ENCODE results near the gene PTPRD. TPM values are rescaled to one million over a fixed set of nuclear protein-coding genes. Genes with fewer than 3 reads are reported as not detected.

Gene PTPRD
- polyA plus RNA-seq, 1 experiment, result 0.39 TPM

GRCh38 chr9:8304720-8305119 lies 2308.1 kb downstream of the PTPRD start:
- ChIA-PET POLR2A (no interaction called here), CTCF (no interaction called here)
- no peaks in the 10 kb centered on the region for H3K36me3 ChIP-seq (ENCODE audit: control insufficient read depth, insufficient read depth, low read length)
- DNase-seq (ENCODE audit: low read depth), result no peak
- TF ChIP-seq CTCF (IDR thresholded peaks at IDR 0.05; ENCODE audit: insufficient read depth, low read depth, low read length), result no peak
- H3K4me3 ChIP-seq (ENCODE audit: low read depth, low read length), result no peak overlapping the region
- no peaks in the 10 kb centered on the region for H3K27me3 ChIP-seq (ENCODE audit: control insufficient read depth, insufficient read depth, low read length)

GRCh38 chr9:8301296-8301695 lies 2311.5 kb downstream of the PTPRD start:
- no peaks in the 10 kb centered on the region for H3K27me3 ChIP-seq (ENCODE audit: control insufficient read depth, insufficient read depth, low read length)
- H3K36me3 ChIP-seq (ENCODE audit: control insufficient read depth, insufficient read depth, low read length), result no peaks in the 10 kb centered on the region
- ChIA-PET POLR2A (no interaction called here), CTCF (no interaction called here)
- no peak for TF ChIP-seq CTCF (IDR thresholded peaks at IDR 0.05; ENCODE audit: insufficient read depth, low read depth, low read length)
- no peak overlapping the region for H3K4me3 ChIP-seq (ENCODE audit: low read depth, low read length)
- DNase-seq (ENCODE audit: low read depth), result no peak

GRCh38 chr9:8297047-8297446 lies 2315.8 kb downstream of the PTPRD start:
- CTCF ChIA-PET, result no interaction called here
- POLR2A ChIA-PET, result no interaction called here
- TF ChIP-seq CTCF (IDR thresholded peaks at IDR 0.05; ENCODE audit: insufficient read depth, low read depth, low read length), result no peak
- DNase-seq (ENCODE audit: low read depth), result no peak
- Histone ChIP-seq H3K4me3 (ENCODE audit: low read depth, low read length) (no peak overlapping the region), H3K36me3 (ENCODE audit: control insufficient read depth, insufficient read depth, low read length) (no peaks in the 10 kb centered on the region), H3K27me3 (ENCODE audit: control insufficient read depth, insufficient read depth, low read length) (no peaks in the 10 kb centered on the region)

GRCh38 chr9:8292657-8293056 lies 2320.1 kb downstream of the PTPRD start:
- TF ChIP-seq CTCF (IDR thresholded peaks at IDR 0.05; ENCODE audit: insufficient read depth, low read depth, low read length), result no peak
- H3K4me3 ChIP-seq (ENCODE audit: low read depth, low read length), result no peak overlapping the region
- no peak for DNase-seq (ENCODE audit: low read depth)
- H3K36me3 ChIP-seq (ENCODE audit: control insufficient read depth, insufficient read depth, low read length), result no peaks in the 10 kb centered on the region
- CTCF ChIA-PET, result no interaction called here
- H3K27me3 ChIP-seq (ENCODE audit: control insufficient read depth, insufficient read depth, low read length), result no peaks in the 10 kb centered on the region
- POLR2A ChIA-PET, result no interaction called here

GRCh38 chr9:8289681-8290080 lies 2323.1 kb downstream of the PTPRD start:
- Histone ChIP-seq H3K36me3 (ENCODE audit: control insufficient read depth, insufficient read depth, low read length) (no peaks in the 10 kb centered on the region), H3K27me3 (ENCODE audit: control insufficient read depth, insufficient read depth, low read length) (no peaks in the 10 kb centered on the region), H3K4me3 (ENCODE audit: low read depth, low read length) (no peak overlapping the region)
- DNase-seq (ENCODE audit: low read depth), result no peak
- CTCF ChIA-PET, result no interaction called here
- no peak for TF ChIP-seq CTCF (IDR thresholded peaks at IDR 0.05; ENCODE audit: insufficient read depth, low read depth, low read length)
- POLR2A ChIA-PET, result no interaction called here
